Activated T-cell treated with anti-CD3 and anti-CD28 coated beads for 24 hours (primary cell): ENCODE measurements around the gene CABLES2.

Source experiments
- DNase-seq: peaks from one replicate; pipeline ENCODE4 v3.0.0-alpha.2; 2020; ENCODE audit warnings: low read depth

The CABLES2 gene

DNA sequence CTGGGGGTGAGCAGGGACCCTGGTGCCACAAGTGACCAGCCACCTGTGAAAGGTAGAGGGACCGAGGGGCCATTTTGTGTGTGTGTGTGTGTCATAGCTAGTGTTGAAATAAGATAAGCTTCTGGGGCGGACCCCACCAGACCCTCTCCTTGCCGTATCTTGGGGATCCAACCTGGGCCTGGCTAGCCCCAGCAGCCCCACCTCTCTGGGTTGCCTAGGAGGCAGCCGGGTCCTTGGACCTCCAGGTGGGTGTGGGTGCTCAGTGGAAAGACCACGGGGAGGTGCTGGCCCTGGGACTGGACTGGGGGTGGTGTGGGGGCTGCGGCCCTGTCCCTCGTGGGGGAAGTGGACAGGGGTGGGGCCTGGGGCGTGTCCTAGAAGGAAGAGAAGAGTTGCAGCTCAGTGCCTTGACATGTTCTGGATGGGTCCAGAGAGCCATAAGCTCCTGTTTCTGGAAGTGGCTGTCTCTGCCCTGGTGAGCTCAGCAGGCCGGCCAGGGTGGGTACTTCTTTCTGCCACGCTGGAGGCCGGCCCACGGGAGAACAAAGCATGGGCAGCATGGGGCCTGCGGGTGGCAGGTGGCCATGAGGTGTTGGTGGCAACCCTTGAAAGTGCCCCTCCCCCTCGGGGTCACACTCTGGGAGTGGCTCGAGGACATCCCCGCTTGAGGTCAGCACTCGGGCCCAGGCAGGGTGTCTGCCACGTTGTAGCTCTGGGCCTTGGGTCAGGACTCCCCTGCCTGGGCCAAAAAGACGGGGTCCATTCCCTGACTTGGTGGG is 11.8 kb upstream of the CABLES2 start:
- no peak for DNase-seq

DNA sequence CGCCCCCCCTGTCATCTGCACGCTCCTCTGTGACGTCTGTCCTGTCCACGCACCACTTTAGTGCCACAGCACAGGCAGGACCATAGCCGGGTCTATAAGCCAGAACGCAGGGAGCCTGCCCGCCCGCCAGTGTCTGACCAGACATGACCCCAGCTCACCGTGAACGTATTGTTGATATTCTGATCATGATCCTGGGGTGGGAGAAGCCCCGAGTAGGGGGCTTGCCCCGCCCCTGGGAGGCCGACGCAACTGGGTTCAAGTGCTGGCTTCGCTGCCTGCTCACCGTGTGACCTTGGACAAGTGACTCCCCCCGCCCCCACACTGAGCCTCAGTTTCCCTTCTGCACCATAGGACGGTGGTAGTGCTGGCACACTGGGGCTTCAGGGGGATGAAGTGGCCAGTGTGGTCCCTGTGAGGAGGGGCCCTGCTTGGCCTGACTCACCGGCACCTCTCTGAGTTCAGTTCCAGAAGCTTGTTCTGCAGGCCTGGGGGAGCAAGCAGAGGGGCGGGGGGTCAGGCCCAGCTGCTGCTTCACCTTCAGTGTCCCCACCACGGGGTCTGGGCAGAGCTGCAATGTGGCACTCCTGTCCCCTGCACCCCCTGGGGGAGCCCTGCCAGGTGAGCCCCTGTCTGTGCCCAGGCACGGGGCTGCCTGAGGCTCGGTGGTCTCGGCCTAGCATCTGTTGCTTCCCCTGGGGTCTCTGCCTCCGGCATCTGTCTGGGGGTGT is 11.1 kb upstream of the CABLES2 start:
- no peak for DNase-seq

DNA sequence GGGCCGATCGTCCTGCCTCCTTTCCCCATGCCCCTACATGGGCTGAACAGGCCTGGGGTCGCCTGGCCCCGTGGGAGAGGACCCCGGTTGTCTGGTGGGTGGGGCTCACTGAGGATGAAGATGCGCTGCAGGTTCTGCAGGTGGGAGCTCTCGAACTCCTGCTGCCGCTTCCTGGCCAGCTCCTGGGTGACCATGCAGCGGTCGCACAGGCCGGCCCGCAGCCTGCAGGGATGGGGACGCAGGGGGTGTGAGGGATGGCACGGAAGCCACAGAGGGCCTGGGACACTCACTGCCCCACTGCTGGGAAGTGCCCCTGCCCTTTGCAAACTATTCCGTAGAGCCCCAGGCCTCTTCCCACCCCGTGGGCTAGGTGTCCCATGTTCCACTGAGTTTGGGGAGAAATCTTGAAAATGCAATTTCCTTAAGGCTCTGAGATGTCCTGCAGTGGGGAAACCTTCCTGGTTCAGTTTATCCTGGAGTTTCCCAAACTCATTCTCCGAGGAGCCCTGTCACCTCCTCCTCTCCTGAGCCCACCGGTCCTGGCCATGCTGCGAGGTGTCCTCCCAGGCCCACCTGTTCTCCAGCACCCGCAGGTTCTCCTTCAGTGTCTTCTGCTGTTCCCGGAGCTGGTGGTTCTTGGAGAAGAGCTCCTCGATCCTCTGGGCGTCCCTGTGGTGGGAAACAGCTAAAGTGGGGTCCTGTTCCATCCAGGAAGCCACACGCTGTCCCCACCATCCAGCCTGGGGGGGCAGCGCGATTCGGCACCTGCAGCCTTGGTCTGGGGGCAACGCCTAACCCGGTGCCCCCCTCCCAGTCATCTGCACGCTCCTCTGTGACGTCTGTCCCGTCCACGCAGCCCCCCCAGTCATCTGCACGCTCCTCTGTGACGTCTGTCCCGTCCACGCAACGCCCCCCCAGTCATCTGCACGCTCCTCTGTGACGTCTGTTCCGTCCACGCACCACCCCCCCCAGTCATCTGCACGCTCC is 9.9 kb upstream of the CABLES2 start:
- no peak for DNase-seq

DNA sequence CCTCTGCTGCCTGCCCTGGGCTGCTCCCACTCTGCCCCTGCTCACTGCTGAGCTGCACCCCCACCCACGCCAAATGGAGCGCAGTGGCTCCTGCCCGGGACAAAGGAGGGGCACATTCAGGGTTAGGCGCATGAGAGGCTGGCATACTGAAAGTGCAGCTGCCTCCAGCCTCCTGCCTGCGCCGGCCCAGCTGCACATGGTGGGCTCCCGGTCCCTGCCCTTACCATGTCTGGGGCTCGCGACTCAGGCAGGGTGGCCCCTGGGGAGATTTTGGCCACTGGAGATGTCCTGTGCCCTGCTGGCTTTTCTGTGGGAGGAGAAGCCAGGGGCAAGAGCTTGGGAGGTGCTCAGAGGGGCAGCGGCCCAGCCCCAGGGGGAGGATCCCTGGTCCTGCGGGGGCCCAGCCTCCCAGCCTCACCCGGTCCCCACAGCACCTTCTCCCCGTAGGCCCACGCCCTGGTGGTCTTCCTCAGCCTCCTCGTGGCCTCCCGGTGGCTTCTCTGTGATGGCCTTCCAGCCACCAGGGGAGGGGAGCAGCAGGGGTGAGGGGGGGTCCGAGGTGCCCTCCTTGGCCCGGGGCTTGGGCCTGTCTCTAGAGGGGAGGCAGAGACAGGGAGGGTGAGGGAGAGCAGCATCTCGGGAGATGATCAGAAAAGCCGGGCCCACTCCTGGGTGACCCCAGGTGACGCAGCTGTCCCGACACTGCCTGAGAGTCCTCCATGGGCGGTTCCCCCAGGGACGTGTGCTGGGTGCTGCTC is 8.4 kb upstream of the CABLES2 start:
- DNase-seq, result no peak

DNA sequence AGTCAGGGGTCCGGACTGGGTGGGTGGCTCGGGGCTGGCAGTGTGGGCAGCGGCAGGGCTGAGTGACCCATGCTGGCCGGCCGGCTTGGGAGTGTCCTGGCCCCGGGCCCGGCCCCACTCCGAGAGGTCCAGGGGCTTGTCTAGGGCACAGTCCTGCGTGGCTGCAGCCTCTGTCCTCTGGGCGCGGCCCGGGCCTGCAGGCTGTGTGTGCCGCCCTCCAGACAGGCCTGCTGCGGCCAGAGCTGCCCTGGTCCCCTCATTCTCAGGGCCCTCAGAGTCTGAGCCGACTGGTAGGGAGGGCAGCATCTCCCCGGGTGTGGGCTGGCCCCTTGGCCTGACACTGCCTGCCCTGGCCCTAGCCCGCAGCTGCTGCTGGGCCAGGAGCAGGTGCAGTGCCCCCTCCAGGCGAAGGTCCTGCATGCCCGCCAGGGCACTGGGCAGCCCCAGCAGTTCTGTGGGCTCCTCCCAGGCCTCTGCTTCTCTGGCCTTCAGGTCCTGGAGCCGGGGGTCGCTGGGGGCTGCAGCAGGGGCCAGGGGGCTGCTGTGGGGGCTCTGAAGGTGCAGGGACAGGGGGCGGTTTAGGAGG is 6.9 kb upstream of the CABLES2 start:
- DNase-seq, result no peak

DNA sequence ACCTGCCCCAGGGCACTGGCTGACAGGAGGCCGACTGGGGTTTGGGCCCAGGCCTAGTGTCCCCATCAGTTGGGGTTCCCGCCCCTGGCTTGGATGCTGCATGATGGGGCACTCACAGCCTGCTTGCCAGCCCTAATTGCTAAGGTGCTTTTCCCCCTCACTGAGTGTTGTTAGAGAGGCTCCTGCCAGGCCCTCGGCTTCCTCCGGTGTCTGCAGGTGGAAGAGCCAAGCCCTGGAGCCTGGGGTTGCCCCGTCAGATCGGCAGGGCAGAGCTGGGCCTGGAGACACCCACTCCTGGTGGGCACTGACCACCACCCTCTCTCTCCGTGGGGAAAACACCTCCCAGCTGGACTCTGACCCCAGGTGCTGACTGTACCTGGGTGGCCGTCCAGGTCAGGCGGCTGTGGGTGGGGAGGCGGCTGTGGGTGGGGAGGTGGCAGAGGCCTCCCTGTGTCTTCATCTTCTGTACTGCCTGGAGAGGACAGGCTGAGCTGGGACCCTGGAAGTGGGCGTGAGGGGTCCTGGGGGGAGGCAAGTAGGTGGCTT is 6.0 kb upstream of the CABLES2 start:
- DNase-seq, result no peak

DNA sequence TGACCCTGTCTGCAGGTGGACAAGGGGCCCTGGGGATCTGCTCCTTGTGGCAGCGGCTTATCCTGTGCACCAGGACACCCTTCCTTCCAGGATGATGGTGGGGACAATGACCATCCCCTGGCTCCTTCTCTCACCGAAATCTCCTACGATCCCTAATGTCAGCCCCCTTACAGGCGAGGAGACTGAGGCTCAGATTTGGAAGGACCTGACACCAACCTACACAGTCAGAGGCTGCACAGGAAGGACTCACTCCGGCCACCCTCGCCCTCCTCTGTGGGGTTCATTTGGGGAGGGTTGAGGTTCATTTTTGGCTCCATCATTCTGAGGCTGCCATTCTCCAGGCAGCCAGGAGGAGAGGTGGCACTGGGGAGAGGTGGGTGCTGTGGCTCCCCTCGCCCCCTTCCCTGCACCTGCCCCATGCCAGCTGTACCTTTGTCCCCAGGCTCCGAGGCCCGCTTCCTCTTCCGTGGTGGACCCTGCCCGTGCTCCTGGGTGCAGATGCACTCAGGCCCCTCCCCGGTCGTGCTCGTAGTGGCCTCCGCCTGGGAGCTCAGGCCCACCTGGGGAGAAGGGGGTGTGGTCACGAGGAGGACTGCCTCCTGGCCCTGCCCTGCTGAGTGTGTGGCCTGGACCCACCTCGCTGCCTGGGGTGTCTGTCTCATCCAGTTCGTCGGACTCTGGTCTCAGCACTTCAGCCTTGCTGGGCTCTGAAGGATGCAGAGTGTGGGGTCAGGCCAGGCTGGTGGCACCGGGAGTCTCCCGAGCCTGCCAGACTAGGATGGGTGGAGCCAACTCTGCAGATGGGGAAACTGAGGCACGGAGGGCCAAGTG is 5.3 kb upstream of the CABLES2 start:
- no peak for DNase-seq

DNA sequence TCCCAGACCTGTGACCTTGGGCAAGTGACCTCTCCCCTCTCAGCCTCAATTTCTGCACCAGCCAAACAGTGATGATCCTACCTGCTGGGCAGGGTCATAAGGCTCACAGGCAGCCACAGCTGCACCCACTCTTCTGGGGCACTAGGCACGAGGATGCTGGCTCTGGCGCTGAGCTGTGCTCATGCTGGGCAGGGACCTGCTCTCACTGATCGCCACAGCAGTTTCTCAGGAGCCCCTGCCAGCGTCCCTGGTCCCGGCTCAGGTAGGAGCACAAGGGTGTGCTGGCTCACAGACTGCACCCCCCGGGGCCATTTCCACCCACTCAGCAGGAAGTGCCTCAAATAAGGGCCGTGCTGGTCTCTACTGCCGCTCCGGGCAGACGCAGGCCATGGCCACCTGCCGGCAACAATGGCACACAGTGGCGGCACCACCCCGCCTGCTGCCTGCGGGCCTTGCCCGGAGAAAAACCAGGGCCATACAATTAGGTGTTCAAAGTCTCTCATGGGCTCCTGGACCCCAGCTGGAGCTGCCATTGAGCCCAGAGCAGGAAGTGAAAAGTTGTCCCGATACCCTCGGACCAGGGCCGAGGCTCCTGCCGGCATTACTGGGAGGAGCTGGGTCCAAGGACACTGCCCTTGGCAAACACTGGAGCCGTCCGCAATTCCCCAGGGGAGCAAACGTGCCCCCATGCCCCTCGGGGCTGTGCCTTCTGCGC is 4.6 kb upstream of the CABLES2 start:
- no peak for DNase-seq

DNA sequence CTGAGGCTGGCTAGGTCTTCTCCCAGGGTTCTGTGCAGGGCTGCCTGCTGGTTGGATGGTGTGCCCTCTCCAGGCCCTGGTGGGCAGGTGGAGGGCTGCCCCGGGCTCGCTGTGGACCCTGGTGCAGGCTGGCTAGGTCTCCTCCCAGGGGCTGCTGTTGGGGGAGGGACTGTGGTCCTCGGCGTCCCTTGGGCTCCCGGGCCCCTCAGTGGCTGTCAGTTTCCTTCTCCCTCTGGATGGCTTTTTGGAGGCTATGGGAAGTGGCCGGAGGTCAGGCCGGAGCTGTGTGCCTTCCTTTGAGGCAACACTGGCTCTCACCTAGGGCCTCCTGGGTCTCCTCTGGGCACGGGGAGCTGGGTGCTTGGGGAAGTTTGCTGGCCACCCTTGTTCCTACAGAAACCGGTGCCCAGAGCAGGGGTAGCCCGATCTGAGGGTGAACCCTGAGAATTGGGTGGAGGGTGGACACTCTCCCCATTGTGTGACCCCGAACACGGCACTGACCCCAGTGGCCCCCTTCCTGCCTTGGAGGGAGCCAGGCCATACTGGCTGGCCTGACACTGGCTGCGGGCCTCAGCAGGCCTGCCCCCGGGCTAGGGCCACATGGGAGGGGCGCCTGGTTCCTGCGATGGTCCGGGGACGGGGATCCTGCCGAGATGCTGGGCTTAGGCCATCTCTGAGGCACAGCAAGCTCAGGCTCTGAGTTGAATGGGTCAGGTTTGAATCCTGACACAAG is 3.8 kb upstream of the CABLES2 start:
- DNase-seq, result no peak

DNA sequence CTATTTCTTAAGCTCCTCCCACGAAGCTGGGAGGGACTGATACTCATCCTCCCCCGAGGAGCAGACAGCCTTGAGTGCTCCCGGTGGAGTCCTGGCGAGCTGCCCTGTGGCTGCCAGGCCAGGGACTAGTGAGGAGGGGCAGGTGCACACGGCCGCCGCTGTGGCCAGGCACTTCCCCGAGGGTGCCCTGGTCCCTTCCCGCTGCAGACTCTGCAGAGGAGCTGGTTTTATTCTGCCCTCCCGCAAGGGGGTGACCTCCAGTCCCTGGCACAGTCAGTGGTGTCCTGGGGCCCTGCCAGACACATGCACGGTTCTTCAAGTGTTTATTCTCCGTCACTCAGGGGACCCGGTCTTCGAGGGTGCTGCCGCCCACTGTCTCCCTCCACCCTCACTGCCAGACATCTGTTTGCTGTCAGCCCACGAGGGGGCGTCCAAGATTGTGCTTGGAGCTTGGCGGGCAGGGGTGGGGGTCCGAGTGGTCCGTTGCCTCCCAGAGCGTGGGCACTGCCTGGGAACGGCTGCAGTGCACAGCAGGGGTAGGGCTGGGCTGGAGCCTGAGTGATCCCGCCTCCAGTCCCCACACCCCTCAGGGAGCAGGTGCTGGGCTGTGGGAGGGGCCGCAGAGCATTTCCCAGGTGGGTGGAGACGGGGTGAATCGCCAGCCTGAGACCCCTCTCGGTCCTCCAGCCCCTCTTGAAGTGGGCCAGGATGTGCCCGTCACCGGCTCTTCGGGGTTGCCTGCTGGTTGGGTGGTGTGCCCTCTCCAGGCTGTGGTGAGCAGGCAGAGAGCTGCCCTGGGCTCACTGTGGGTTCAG is 3.1 kb upstream of the CABLES2 start:
- DNase-seq, result no peak

DNA sequence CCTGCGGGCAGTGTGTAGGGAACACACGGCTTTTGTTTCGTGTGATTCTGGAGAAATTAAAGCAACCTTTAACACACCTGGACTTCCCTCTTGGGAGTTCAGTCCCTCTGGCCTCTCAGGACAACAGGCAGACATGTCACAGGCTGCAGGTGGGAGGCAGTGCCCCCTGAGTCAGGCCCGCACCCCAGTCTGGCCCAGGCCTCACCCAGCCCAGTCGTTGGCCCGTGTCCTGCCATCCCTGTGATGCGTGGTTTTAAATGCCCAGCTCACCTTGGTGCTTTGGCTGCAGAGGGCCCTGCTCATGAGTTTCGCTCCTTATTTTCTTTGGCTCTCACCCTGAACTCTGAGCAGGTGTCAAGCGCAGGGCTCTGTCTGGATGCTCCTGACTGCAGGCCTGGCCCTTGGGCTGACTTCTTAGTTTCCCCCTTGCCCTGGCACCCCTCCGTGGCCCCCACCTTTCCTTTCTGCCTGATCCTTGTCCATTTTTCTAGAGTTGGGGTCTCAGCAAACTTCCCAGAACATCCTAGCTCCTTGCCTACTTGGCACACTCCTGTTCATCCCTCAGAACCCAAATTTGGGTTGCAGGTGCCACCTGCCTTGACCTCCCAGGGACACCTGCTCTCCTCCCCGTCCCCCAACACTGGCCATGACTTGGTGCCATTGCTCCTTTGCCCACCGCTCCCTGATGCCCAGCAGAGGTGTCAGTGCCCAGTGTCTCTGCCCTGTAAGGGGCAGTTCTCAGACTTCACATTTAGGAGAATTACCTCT is 2.2 kb upstream of the CABLES2 start:
- no peak for DNase-seq

DNA sequence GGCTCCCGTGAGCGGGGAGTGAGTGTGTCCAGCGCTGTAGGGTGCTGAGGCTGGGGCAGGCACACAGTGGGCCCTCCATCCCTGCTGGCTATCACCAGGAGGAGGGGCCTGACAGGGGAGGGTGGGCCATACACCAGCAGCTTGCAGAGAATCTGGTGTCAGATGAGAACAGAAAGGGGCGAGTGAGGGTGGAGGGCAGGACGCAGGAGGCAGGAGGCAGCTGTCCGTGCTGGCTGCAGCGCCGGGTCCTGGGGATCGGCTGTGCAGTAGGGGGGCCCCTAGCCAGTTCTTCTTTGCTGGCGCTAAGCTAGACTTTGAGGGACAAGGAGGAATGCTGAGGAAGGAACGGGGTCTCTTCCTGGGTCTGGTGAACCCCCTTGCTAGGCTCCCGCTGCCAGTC is 1.6 kb upstream of the CABLES2 start:
- no peak for DNase-seq

DNA sequence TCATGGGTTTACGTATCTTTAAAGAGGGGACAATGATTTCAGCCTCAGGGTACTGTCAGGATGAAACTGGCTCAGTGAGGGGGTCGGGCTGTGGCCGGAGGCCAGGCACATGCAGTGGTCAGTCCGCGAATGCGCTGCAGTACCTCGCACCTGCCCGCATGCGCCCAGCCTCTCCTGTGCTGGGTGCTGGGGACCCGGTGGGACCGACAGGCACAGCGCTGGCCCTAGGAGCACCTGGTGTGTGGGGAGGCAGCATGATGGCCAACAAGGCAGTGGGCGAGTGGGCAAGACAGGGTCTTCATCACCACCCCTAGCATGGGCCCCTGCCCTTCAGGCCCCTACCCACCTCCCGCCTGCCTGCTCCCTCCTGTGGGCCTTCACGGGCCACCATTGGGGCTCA is 970 bp upstream of the CABLES2 start:
- DNase-seq, result no peak

DNA sequence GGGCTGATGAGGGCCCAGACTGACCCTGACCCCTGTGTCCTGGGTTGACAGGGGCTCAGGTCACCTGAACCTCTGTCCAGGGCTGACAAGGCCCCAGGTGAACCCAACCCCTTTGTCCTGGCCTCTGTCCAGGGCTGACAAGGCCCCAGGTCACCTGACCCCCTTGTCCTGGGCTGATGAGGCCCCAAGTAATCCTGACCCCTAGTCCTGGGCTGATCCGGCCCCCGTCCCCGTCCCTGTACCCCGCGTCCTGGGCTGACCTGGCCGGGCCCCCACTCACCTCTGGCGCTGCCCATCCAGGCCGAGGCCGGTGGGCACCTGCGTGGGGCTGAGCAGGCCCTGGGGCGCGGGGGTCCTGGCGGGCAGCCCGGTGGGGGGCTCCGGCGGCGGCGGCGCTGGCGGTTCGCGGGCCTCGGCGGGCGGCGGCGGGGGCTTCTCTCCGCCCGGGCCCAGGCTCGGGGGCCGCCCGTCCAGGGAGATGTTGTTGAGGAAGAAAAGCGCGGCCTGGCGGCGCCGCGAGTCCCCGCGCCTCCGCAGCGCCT is 379 bp downstream of the CABLES2 start:
- DNase-seq, result no peak

DNA sequence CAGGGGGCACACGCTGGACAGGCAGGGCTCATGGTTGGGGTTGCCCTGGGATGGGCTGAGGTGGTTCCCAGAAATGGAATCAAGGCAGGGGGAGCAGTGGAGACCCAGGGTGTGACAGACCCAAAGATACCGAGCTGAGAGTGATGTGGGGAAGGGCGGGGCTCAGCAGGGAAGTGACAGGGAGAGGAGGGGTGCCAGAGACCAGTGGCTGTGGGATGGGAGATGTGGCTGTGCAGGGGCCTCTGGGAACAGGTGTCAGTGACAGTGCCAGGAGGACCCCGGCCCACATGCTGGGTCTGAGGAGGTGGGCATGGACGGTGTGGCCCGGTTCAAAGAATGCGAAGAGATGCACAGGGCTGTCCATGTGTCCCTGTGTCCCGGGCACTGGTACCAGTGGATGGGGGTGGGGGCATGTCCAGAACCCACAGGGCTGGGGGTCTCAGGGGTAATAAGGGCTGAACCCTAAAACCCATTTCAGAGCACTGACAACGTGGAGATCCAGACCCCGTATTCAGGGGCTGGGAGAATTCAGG is 1.0 kb downstream of the CABLES2 start:
- no peak for DNase-seq
